ENCODE measurements around the gene PCIF1.

The PCIF1 gene

DNA sequence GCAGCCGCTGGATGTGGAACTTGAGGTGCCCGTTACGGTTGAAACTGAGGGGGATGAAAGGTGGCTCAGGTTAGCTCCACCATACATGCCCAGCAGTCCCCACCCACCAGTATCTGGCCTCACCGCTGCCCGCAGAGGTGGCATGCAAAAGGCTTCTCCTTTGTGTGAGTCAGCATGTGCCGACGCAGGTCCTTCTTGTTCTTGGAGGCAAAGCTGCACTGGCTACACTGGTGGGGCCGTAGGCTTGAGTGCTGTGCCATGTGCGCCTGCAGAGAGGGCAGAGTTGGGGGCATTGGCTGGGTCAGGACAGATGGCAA is 15.8 kb downstream of the PCIF1 start:
- TF ChIP-seq ZNF658 (tag by site-specific recombination; IDR thresholded peaks at IDR 0.05) (no peak), ZNF600 (tag by site-specific recombination; IDR thresholded peaks at IDR 0.05) (peak; percentile 83)
- POLR2A ChIA-PET, result interaction anchor here (0.6 to 3.8 kb wide), 7 partner anchors 7 to 20 kb away, joined by 3 to 28 read pairs (median 6); partner anchors contain the start of gene PCIF1
- Histone ChIP-seq H3K36me3 (ENCODE audit: control insufficient read depth in 2 of 2, insufficient read depth in 1 of 2, low read length in 2 of 2) (peaks cover 4 to 89% of the 10 kb centered on the region in 2 experiments; a peak in 2 of 3 replicates), H3K4me1 (ENCODE audit: control insufficient read depth, insufficient read depth, low read length) (no peaks in the 10 kb centered on the region), H3K27ac (ENCODE audit: extremely low read depth, low read depth, low read length) (no peak overlapping the region), H3K9me3 (ENCODE audit: control insufficient read depth, insufficient read depth, low read depth, low read length) (no peaks in the 10 kb centered on the region), H3K4me3 (ENCODE audit: low read depth, low read length) (no peak overlapping the region)
- CTCF ChIA-PET, result interaction anchor here (0.6 to 0.8 kb wide), 3 partner anchors 10 to 61 kb away, joined by 3 read pairs; no protein-coding TSS in a partner anchor

DNA sequence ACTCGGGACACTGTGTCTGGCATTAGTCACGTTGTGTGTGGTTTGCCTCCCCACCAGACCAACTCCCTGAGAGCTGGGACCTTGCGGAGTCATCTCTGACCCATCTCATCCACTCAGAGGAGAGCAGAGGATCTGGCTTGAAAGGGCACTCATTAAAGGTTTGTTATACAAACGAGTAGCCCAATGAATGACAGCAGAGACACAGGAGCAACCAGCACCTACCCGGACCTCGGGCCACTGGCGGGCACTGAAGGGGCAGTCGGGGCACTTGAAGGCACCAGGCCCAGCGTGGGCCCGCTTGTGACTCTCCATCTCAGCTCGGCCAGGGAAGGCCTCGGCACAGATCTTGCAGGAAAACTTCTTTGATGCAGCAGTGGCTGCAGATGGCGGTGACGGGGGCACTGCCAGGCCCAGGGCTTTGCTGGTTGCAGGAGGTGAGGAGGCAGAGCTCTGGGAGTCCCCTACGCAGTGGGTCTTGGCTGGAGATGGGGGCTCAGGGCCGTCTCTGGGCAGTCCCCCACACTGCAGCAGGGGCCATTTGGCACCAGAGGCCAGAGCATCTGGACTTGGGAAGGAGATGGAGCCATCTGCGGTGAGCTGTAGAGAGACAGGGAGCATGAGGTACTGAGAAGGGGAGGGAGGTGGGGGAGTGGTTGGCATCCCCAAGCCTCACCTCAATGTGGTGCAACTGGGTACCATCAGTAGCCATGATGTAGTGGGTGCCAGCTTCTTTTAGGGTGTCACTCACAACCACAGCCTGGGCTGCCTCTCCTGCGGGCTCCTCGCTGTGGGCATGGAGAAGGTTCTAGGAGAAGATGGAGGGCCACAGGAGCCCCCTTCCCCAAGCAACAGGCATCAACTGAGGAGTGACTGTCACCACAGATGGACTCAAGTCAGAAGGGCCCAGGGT is 17.7 kb downstream of the PCIF1 start:
- peaks cover 4 to 87% of the 10 kb centered on the region in 2 experiments; a peak in 2 of 3 replicates for H3K36me3 ChIP-seq (ENCODE audit: control insufficient read depth in 2 of 2, insufficient read depth in 1 of 2, low read length in 2 of 2)
- CTCF ChIA-PET, result interaction anchor here (2.1 kb wide), 1 partner anchor 18 kb away, joined by 16 read pairs; no protein-coding TSS in a partner anchor
- no peak overlapping the region for H3K27ac ChIP-seq (ENCODE audit: extremely low read depth, low read depth, low read length)
- POLR2A ChIA-PET, result interaction anchor here (1.1 to 2.3 kb wide), 3 partner anchors 14 to 71 kb away, joined by 3 to 8 read pairs (median 4); partner anchors contain the start of gene ZSWIM1
- TF ChIP-seq EGR2 (tag by site-specific recombination; IDR thresholded peaks at IDR 0.05; ENCODE audit: low read depth) (no peak), ZNF558 (tag by site-specific recombination; IDR thresholded peaks at IDR 0.05) (no peak), GLIS1 (tag by site-specific recombination; IDR thresholded peaks at IDR 0.05) (no peak)
- H3K4me1 ChIP-seq (ENCODE audit: control insufficient read depth, insufficient read depth, low read length), result no peaks in the 10 kb centered on the region
- no peak overlapping the region for H3K4me3 ChIP-seq (ENCODE audit: low read depth, low read length)
- H3K9me3 ChIP-seq (ENCODE audit: control insufficient read depth, insufficient read depth, low read depth, low read length), result no peaks in the 10 kb centered on the region

DNA sequence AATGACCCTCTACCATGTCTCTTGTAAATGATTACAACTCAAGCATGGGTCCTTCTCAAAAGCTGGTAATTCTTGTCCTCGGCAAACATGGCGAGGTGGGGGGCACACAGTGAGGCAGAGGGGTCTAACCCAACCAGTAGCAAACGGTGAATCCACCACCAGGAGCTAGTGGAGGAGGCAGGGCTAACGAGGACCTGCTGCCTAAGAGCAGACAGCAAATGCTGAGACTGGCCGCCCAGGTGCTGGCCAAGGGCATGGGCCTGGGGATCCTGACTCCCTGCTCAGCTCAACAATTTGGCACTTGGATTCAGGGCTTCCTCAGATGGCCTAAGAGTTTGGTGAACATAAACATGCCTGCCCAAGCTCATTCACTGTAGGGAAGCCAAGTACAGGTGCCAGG is 18.4 kb downstream of the PCIF1 start:
- CTCF ChIA-PET, result interaction anchor here (1.9 to 2.1 kb wide), 2 partner anchors 17 to 153 kb away, joined by 7 to 16 read pairs; no protein-coding TSS in a partner anchor

More for the DNA sequence above, 18.4 kb downstream of the PCIF1 start:
- Histone ChIP-seq H3K27ac (ENCODE audit: extremely low read depth, low read depth, low read length) (no peak overlapping the region), H3K9me3 (ENCODE audit: control insufficient read depth, insufficient read depth, low read depth, low read length) (no peaks in the 10 kb centered on the region), H3K36me3 (ENCODE audit: control insufficient read depth in 2 of 2, insufficient read depth in 1 of 2, low read length in 2 of 2) (peaks cover 4 to 87% of the 10 kb centered on the region in 2 experiments; a peak in 2 of 3 replicates), H3K4me1 (ENCODE audit: control insufficient read depth, insufficient read depth, low read length) (no peaks in the 10 kb centered on the region), H3K4me3 (ENCODE audit: low read depth, low read length) (no peak overlapping the region)
- POLR2A ChIA-PET, result interaction anchor here (1.0 to 1.2 kb wide), 3 partner anchors 9 to 72 kb away, joined by 3 to 4 read pairs (median 3); partner anchors contain the start of gene ZSWIM1
- no peak for TF ChIP-seq ZNF600 (tag by site-specific recombination; IDR thresholded peaks at IDR 0.05)
- TF ChIP-seq ZNF16 (tag by site-specific recombination; IDR thresholded peaks at IDR 0.05; ENCODE audit: low read depth), result no peak
- TF ChIP-seq, protein P1, sequence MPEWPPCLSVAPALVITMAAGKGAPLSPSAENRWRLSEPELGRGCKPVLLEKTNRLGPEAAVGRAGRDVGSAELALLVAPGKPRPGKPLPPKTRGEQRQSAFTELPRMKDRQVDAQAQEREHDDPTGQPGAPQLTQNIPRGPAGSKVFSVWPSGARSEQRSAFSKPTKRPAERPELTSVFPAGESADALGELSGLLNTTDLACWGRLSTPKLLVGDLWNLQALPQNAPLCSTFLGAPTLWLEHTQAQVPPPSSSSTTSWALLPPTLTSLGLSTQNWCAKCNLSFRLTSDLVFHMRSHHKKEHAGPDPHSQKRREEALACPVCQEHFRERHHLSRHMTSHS (tag by site-specific recombination; IDR thresholded peaks at IDR 0.05), result no peak
- TF ChIP-seq KLF7 (tag by site-specific recombination; IDR thresholded peaks at IDR 0.05; ENCODE audit: borderline replicate concordance), result no peak
- TF ChIP-seq, protein P2, sequence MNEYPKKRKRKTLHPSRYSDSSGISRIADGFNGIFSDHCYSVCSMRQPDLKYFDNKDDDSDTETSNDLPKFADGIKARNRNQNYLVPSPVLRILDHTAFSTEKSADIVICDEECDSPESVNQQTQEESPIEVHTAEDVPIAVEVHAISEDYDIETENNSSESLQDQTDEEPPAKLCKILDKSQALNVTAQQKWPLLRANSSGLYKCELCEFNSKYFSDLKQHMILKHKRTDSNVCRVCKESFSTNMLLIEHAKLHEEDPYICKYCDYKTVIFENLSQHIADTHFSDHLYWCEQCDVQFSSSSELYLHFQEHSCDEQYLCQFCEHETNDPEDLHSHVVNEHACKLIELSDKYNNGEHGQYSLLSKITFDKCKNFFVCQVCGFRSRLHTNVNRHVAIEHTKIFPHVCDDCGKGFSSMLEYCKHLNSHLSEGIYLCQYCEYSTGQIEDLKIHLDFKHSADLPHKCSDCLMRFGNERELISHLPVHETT (tag by site-specific recombination; IDR thresholded peaks at IDR 0.05), result no peak
- TF ChIP-seq ZNF335 (tag by site-specific recombination; conservative IDR thresholded peaks at IDR 0.05), result no peak
- no peak for TF ChIP-seq ZBTB1 (tag by site-specific recombination; IDR thresholded peaks at IDR 0.05)
- TF ChIP-seq ZNF211 (tag by site-specific recombination; IDR thresholded peaks at IDR 0.05; ENCODE audit: low read depth), result no peak
- no peak for TF ChIP-seq ZNF175 (tag by site-specific recombination; IDR thresholded peaks at IDR 0.05)
- TF ChIP-seq ZNF585B (tag by site-specific recombination; IDR thresholded peaks at IDR 0.05), result no peak
- TF ChIP-seq, protein P3, sequence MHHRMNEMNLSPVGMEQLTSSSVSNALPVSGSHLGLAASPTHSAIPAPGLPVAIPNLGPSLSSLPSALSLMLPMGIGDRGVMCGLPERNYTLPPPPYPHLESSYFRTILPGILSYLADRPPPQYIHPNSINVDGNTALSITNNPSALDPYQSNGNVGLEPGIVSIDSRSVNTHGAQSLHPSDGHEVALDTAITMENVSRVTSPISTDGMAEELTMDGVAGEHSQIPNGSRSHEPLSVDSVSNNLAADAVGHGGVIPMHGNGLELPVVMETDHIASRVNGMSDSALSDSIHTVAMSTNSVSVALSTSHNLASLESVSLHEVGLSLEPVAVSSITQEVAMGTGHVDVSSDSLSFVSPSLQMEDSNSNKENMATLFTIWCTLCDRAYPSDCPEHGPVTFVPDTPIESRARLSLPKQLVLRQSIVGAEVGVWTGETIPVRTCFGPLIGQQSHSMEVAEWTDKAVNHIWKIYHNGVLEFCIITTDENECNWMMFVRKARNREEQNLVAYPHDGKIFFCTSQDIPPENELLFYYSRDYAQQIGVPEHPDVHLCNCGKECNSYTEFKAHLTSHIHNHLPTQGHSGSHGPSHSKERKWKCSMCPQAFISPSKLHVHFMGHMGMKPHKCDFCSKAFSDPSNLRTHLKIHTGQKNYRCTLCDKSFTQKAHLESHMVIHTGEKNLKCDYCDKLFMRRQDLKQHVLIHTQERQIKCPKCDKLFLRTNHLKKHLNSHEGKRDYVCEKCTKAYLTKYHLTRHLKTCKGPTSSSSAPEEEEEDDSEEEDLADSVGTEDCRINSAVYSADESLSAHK (tag by site-specific recombination; IDR thresholded peaks at IDR 0.05), result no peak

Data from HEK293 (cell line).